OCI-LY7 (cell line): ENCODE data around the gene GID4.

Experiments used
- EZH2phosphoT487 ChIP-seq: fragments of 200-600 bp; sonication (generic); IDR thresholded peaks from 2 replicates; pipeline ENCODE4 v1.6.1; 2018; ENCODE audit warnings: low read depth, borderline replicate concordance, mild to moderate bottlenecking, mixed run types, antibody characterized with exemption, low read length, moderate library complexity, mixed read lengths
- TF ChIP-seq, protein P1 (sequence below): fragments of 200-600 bp; sonication (generic); conservative IDR thresholded peaks from 2 replicates; pipeline ENCODE4 v1.5.1; 2014; ENCODE audit warnings: mild to moderate bottlenecking, antibody characterized with exemption, low read length, moderate library complexity, mixed read lengths

DNA sequence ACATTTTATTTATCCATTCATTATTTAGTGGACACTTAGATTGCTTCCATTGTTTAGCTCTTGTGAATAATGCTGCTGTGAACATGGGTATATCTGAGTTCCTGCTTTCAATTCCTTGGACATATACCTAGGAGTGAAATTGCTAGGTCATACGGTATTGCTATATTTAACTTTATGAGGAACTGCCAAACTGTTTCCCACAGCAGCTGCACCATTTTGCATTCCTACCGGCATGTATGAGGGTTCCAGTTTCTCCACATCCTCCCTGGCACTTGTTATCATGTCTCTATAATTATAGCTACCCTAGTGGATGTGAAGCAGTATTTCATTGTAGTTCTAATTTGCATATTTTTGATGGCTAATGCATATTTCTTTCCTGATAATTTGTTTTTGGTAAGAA lies 24.8 kb downstream of the GID4 start:
- TF ChIP-seq, protein P1, sequence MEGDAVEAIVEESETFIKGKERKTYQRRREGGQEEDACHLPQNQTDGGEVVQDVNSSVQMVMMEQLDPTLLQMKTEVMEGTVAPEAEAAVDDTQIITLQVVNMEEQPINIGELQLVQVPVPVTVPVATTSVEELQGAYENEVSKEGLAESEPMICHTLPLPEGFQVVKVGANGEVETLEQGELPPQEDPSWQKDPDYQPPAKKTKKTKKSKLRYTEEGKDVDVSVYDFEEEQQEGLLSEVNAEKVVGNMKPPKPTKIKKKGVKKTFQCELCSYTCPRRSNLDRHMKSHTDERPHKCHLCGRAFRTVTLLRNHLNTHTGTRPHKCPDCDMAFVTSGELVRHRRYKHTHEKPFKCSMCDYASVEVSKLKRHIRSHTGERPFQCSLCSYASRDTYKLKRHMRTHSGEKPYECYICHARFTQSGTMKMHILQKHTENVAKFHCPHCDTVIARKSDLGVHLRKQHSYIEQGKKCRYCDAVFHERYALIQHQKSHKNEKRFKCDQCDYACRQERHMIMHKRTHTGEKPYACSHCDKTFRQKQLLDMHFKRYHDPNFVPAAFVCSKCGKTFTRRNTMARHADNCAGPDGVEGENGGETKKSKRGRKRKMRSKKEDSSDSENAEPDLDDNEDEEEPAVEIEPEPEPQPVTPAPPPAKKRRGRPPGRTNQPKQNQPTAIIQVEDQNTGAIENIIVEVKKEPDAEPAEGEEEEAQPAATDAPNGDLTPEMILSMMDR: no peak
- TF ChIP-seq EZH2phosphoT487: no peak
